HCT116 (cell line): ENCODE results near the gene CDK19. TPM values are rescaled to one million over a fixed set of nuclear protein-coding genes. Genes with fewer than 3 reads are reported as not detected.

Experiments used
- ATAC-seq: fragments of 200-7000 bp; cut with Tn5 transposase; 2 replicates; pipeline ENCODE4 v1.9.1; 2020; ENCODE audit warnings: mild to moderate bottlenecking, moderate library complexity
- BruUV-seq: library from RNA; stranded (reverse); fragments of 400-500 nt; replicated peaks from 2 replicates; lab custom pipeline; 2021; lab: Mats Ljungman, UMichigan
- CTCF ChIA-PET: fragments of 300-600 bp; sonication (Branson Sonifier 250); formaldehyde crosslinking; loops from one replicate; lab custom pipeline; 2021; ENCODE audit warnings: antibody characterized with exemption; lab: Charles Lee
- POLR2A ChIA-PET: fragments of 300-600, 350-600 bp; sonication (Branson Sonifier 250); formaldehyde crosslinking; loops from one replicate; lab custom pipeline; 2021; ENCODE audit warnings: antibody characterized with exemption; lab: Charles Lee
- RAD21 ChIA-PET, 2 experiments: fragments of 300-600 bp; sonication (Branson Sonifier 250); formaldehyde crosslinking; loops; one replicate each; lab custom pipeline; 2023; ENCODE audit warnings: low total read pairs in 2 of 2; ENCODE audit not compliant: uncharacterized antibody in 2 of 2, unreplicated experiment in 2 of 2, low non-redundant PET in 1 of 2; lab: Charles Lee
- DNase-seq: peaks from one replicate; pipeline ENCODE4 v3.0.0-alpha.2; 2010; ENCODE audit warnings: low read depth, low spot score
- H2AFZ ChIP-seq: fragments of 200-600 bp; shearing (Covaris generic), sonication (generic); 2 replicates; pipeline ENCODE4 v1.6.1; 2017; ENCODE audit warnings: low read depth, mixed run types, mixed read lengths, antibody characterized with exemption, low read length; ENCODE audit not compliant: poor library complexity, severe bottlenecking
- H3K27ac ChIP-seq: 2 replicates; pipeline ENCODE4 v1.5.1; 2012; ENCODE audit warnings: low read depth, low read length
- H3K27me3 ChIP-seq: fragments of 200-600 bp; sonication (generic); 2 replicates; pipeline ENCODE4 v1.6.1; 2016; ENCODE audit warnings: mixed run types, low read length, mixed read lengths; ENCODE audit not compliant: insufficient read depth
- H3K36me3 ChIP-seq, 2 experiments: fragments of 200-500 bp in 1 of 2; fragments of 200-600 bp in 1 of 2; sonication (Bioruptor generic) in 1 of 2; sonication (generic) in 1 of 2; 2 replicates each; pipeline versions ENCODE4 v1.5.1 to v1.6.1; 2014 to 2016; ENCODE audit warnings: low read length in 2 of 2, inconsistent platforms in 1 of 2, mixed read lengths in 1 of 2, mixed run types in 1 of 2; ENCODE audit not compliant: insufficient read depth in 2 of 2, control insufficient read depth in 1 of 2
- H3K4me1 ChIP-seq, 2 experiments: fragments of 200-600 bp in 1 of 2; sonication (generic) in 1 of 2; 2 replicates each; pipeline versions ENCODE4 v1.5.1 to v1.6.1; 2012 to 2017; ENCODE audit warnings: low read length in 2 of 2, inconsistent platforms in 1 of 2, mild to moderate bottlenecking in 1 of 2, mixed read lengths in 1 of 2, mixed run types in 1 of 2, moderate library complexity in 1 of 2; ENCODE audit not compliant: insufficient read depth in 2 of 2, control insufficient read depth in 1 of 2
- H3K4me2 ChIP-seq: fragments of 200-600 bp; sonication (generic); 2 replicates; pipeline ENCODE4 v1.6.1; 2017; ENCODE audit warnings: mixed run types, low read length, mixed read lengths
- H3K4me3 ChIP-seq, 2 experiments: fragments of 200-600 bp in 1 of 2; sonication (generic) in 1 of 2; replicated peaks in 1 of 2; 2 replicates each; pipeline ENCODE4 v1.5.1; 2011 to 2016; ENCODE audit warnings: low read length in 2 of 2, control low read depth in 1 of 2, low read depth in 1 of 2, mild to moderate bottlenecking in 1 of 2, mixed read lengths in 1 of 2, mixed run types in 1 of 2
- H3K79me2 ChIP-seq: fragments of 200-600 bp; sonication (generic); 2 replicates; pipeline ENCODE4 v1.6.1; 2017; ENCODE audit warnings: mild to moderate bottlenecking, mixed run types, low read length, moderate library complexity, mixed read lengths; ENCODE audit not compliant: insufficient read depth
- H3K9ac ChIP-seq: fragments of 200-600 bp; sonication (generic); 2 replicates; pipeline ENCODE4 v1.6.1; 2016; ENCODE audit warnings: low read length, mixed read lengths
- H3K9me2 ChIP-seq: fragments of 200-600 bp; sonication (generic), shearing (Covaris generic); 2 replicates; pipeline ENCODE4 v1.6.1; 2017; ENCODE audit warnings: mixed run types, mild to moderate bottlenecking, moderate library complexity; ENCODE audit not compliant: insufficient read depth
- H3K9me3 ChIP-seq, 2 experiments: fragments of 200-500 bp in 1 of 2; fragments of 200-600 bp in 1 of 2; sonication (Bioruptor generic) in 1 of 2; sonication (generic) in 1 of 2; 2 replicates each; pipeline ENCODE4 v1.6.1; 2014 to 2017; ENCODE audit warnings: low read length in 2 of 2, mixed read lengths in 2 of 2, inconsistent platforms in 1 of 2, low read depth in 1 of 2, mild to moderate bottlenecking in 1 of 2, mixed run types in 1 of 2, moderate library complexity in 1 of 2; ENCODE audit not compliant: control insufficient read depth in 1 of 2, insufficient read depth in 1 of 2
- H4K20me1 ChIP-seq: fragments of 200-600 bp; sonication (generic), shearing (Covaris generic); 2 replicates; pipeline ENCODE4 v1.6.1; 2017; ENCODE audit warnings: mixed run types, mild to moderate bottlenecking, moderate library complexity; ENCODE audit not compliant: insufficient read depth
- CBX3 ChIP-seq: IDR thresholded peaks from 2 replicates; pipeline ENCODE4 v1.6.1; 2012; ENCODE audit warnings: low read depth
- CEBPB ChIP-seq: IDR thresholded peaks from 2 replicates; pipeline ENCODE4 v1.6.1; 2012; ENCODE audit warnings: low read depth
- FOSL1 ChIP-seq: IDR thresholded peaks from 2 replicates; pipeline ENCODE4 v1.6.1; 2012; ENCODE audit warnings: low read depth
- JUND ChIP-seq: IDR thresholded peaks from 2 replicates; pipeline ENCODE4 v1.6.1; 2012
- POLR2A ChIP-seq: IDR thresholded peaks from 2 replicates; pipeline ENCODE4 v1.7.0; 2011; ENCODE audit warnings: borderline replicate concordance; ENCODE audit not compliant: insufficient read depth, insufficient read length; ENCODE audit errors: extremely low read depth
- POLR2AphosphoS5 ChIP-seq: IDR thresholded peaks from 2 replicates; pipeline ENCODE4 v1.6.1; 2011; ENCODE audit warnings: mild to moderate bottlenecking, low read depth, low read length, moderate library complexity
- SIN3A ChIP-seq: IDR thresholded peaks from 2 replicates; pipeline ENCODE4 v1.6.1; 2012; ENCODE audit warnings: low read depth
- SRF ChIP-seq: IDR thresholded peaks from 2 replicates; pipeline ENCODE4 v1.6.1; 2012; ENCODE audit warnings: low read depth
- TCF7L2 ChIP-seq: IDR thresholded peaks from 2 replicates; pipeline ENCODE4 v1.7.0; 2011; ENCODE audit warnings: borderline replicate concordance, inconsistent platforms; ENCODE audit not compliant: insufficient read depth, insufficient read length; ENCODE audit errors: extremely low read depth
- YY1 ChIP-seq: IDR thresholded peaks from 2 replicates; pipeline ENCODE4 v1.6.1; 2011; ENCODE audit warnings: low read length, low read depth, moderate library complexity, mild to moderate bottlenecking; ENCODE audit not compliant: insufficient replicate concordance; ENCODE audit errors: extremely low read depth
- ZNF274 ChIP-seq: fragments of 200-500 bp; sonication (Bioruptor generic); IDR thresholded peaks from 2 replicates; pipeline ENCODE4 v1.6.1; 2014; ENCODE audit warnings: mild to moderate bottlenecking, low read depth, low read length, inconsistent platforms
- intact Hi-C: fragments of 100-400 bp; cut with micrococcal nuclease; formaldehyde crosslinking; loops from 2 replicates; pipeline ENCODE4 v1.10.0; 2022
- total RNA-seq: library from RNA; stranded (reverse); gene quantifications from one replicate; pipeline ENCODE4 v1.2.1, GENCODE V29; 2021; ENCODE audit not compliant: unreplicated experiment
- TF ChIP-seq, protein P1 (sequence below): IDR thresholded peaks from 2 replicates; pipeline ENCODE4 v1.6.1; 2012
- TF ChIP-seq, protein P2 (sequence below), 3 experiments: fragments of 200-600 bp in 1 of 3; sonication (generic) in 1 of 3; IDR thresholded peaks in 2 of 3; conservative IDR thresholded peaks in 1 of 3; 2 replicates each; pipeline ENCODE4 v1.5.1; 2012 to 2017; ENCODE audit warnings: low read depth in 2 of 3, low read length in 2 of 3, antibody characterized with exemption in 1 of 3, borderline replicate concordance in 1 of 3, control low read depth in 1 of 3, mild to moderate bottlenecking in 1 of 3, mixed read lengths in 1 of 3, mixed run types in 1 of 3, moderate library complexity in 1 of 3; ENCODE audit not compliant: insufficient read depth in 1 of 3
- TF ChIP-seq, protein P3 (sequence below): IDR thresholded peaks from 2 replicates; pipeline ENCODE4 v1.6.1; 2012
- TF ChIP-seq, protein P4 (sequence below): IDR thresholded peaks from 2 replicates; pipeline ENCODE4 v1.6.1; 2011; ENCODE audit warnings: mild to moderate bottlenecking, low read length, moderate library complexity; ENCODE audit not compliant: insufficient replicate concordance; ENCODE audit errors: extremely low read depth

Gene CDK19
- total RNA-seq, 1 experiment from 2014 or later, result 20.0 TPM

DNA sequence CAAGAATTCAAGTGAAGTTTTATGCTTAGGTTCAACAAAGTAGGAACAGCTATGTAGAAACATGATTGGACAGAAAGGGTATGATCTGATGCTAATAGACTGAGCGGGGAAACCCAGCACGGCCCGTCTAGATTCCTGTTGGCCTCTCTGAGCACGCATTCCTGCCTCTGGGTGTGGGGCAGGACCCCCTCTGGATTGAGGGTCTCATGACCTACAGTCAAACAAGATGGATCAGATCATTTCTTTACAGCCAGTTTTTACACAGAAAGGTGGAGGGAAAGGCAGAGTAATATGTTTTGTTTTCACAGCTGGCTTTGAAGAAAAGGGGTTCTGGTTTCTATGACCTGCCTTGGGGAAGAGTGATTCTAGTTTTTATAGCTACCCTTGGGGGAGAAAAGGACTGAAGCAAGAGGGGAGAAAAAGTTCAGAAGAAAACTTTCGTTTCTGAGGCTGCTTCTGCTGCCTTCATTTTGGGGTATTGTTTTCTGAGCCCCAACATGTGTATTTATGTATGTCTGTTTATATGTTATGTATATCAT lies 239.3 kb downstream of the CDK19 start:
- H3K79me2 ChIP-seq, result no peaks in the 10 kb centered on the region
- intact Hi-C loops, result no loop called here
- no peak overlapping the region for H2AFZ ChIP-seq
- no peak overlapping the region for H3K4me2 ChIP-seq
- ATAC-seq (no peak), DNase-seq (no peak)
- no peaks in the 10 kb centered on the region for H4K20me1 ChIP-seq
- TF ChIP-seq JUND, result no peak
- TF ChIP-seq SIN3A, result no peak
- TF ChIP-seq SRF, result no peak
- RAD21 ChIA-PET, result no interaction called here
- H3K9me2 ChIP-seq, result no peaks in the 10 kb centered on the region
- POLR2A ChIA-PET, result no interaction called here
- no peaks in the 10 kb centered on the region for H3K36me3 ChIP-seq
- H3K27ac ChIP-seq, result no peak overlapping the region
- no peaks in the 10 kb centered on the region for H3K4me1 ChIP-seq
- no peak overlapping the region for H3K9ac ChIP-seq
- H3K9me3 ChIP-seq, result no peaks in the 10 kb centered on the region
- no peak overlapping the region for H3K4me3 ChIP-seq
- CTCF ChIA-PET, result no interaction called here
- no peaks in the 10 kb centered on the region for H3K27me3 ChIP-seq
- no TSS peak for BruUV-seq

DNA sequence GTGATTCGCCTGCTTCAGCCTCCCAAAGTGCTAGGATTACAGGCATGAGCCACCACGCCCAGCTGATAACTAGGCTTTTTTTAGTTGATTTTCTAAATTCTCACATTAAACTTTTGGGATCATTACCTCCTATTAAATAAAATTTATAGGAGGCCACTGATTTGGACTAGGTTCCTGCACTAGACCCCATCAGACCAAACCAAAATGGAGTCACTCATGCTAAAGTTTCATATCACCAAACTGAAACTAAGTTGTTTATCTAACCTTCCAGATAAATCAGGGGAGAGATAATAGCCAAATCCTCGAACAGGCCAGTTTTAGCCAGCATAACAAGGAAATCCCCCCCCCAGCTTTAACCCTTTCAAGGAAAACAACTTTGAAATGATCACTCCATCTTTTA lies 240.5 kb downstream of the CDK19 start:
- ChIA-PET RAD21 (no interaction called here), POLR2A (no interaction called here), CTCF (no interaction called here)
- H3K4me3 ChIP-seq, result no peak overlapping the region
- H3K79me2 ChIP-seq, result no peaks in the 10 kb centered on the region
- H3K4me2 ChIP-seq, result no peak overlapping the region
- no peak for TF ChIP-seq SIN3A
- no peak for TF ChIP-seq ZNF274
- TF ChIP-seq FOSL1, result no peak
- TF ChIP-seq TCF7L2, result no peak
- TF ChIP-seq, protein P1, sequence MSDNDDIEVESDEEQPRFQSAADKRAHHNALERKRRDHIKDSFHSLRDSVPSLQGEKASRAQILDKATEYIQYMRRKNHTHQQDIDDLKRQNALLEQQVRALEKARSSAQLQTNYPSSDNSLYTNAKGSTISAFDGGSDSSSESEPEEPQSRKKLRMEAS, result no peak
- no peak for TF ChIP-seq CBX3
- TF ChIP-seq, protein P2, sequence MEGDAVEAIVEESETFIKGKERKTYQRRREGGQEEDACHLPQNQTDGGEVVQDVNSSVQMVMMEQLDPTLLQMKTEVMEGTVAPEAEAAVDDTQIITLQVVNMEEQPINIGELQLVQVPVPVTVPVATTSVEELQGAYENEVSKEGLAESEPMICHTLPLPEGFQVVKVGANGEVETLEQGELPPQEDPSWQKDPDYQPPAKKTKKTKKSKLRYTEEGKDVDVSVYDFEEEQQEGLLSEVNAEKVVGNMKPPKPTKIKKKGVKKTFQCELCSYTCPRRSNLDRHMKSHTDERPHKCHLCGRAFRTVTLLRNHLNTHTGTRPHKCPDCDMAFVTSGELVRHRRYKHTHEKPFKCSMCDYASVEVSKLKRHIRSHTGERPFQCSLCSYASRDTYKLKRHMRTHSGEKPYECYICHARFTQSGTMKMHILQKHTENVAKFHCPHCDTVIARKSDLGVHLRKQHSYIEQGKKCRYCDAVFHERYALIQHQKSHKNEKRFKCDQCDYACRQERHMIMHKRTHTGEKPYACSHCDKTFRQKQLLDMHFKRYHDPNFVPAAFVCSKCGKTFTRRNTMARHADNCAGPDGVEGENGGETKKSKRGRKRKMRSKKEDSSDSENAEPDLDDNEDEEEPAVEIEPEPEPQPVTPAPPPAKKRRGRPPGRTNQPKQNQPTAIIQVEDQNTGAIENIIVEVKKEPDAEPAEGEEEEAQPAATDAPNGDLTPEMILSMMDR (IDR thresholded peaks at IDR 0.05 in 2 of 3, conservative IDR thresholded peaks at IDR 0.05 in 1 of 3; ENCODE audit: borderline replicate concordance in 1 of 3, insufficient read depth in 1 of 3, low read depth in 2 of 3, low read length in 2 of 3), result no peak
- no peak for TF ChIP-seq YY1
- TF ChIP-seq POLR2A, result no peak
- TF ChIP-seq CEBPB, result no peak
- TF ChIP-seq, protein P3, sequence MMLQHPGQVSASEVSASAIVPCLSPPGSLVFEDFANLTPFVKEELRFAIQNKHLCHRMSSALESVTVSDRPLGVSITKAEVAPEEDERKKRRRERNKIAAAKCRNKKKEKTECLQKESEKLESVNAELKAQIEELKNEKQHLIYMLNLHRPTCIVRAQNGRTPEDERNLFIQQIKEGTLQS, result no peak
- TF ChIP-seq, protein P4, sequence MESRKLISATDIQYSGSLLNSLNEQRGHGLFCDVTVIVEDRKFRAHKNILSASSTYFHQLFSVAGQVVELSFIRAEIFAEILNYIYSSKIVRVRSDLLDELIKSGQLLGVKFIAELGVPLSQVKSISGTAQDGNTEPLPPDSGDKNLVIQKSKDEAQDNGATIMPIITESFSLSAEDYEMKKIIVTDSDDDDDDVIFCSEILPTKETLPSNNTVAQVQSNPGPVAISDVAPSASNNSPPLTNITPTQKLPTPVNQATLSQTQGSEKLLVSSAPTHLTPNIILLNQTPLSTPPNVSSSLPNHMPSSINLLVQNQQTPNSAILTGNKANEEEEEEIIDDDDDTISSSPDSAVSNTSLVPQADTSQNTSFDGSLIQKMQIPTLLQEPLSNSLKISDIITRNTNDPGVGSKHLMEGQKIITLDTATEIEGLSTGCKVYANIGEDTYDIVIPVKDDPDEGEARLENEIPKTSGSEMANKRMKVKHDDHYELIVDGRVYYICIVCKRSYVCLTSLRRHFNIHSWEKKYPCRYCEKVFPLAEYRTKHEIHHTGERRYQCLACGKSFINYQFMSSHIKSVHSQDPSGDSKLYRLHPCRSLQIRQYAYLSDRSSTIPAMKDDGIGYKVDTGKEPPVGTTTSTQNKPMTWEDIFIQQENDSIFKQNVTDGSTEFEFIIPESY, result no peak
- TF ChIP-seq POLR2AphosphoS5, result no peak
- H2AFZ ChIP-seq, result no peak overlapping the region
- ATAC-seq (no peak), DNase-seq (no peak)
- no peak overlapping the region for H3K27ac ChIP-seq
- H3K36me3 ChIP-seq, result no peaks in the 10 kb centered on the region
- H3K9me2 ChIP-seq, result no peaks in the 10 kb centered on the region
- no peak overlapping the region for H3K9ac ChIP-seq
- BruUV-seq, result no TSS peak
- H3K27me3 ChIP-seq, result no peaks in the 10 kb centered on the region
- no peaks in the 10 kb centered on the region for H3K9me3 ChIP-seq
- H4K20me1 ChIP-seq, result no peaks in the 10 kb centered on the region
- intact Hi-C loops, result no loop called here
- no peaks in the 10 kb centered on the region for H3K4me1 ChIP-seq
